Caco-2 (cell line): ENCODE data around the gene FOXP1. TPM values are rescaled to one million over a fixed set of nuclear protein-coding genes. Genes with fewer than 3 reads are reported as not detected.

ENCODE experiments used
- BruUV-seq: library from RNA; stranded (reverse); fragments of 400-500 nt; replicated peaks from 2 replicates; lab custom pipeline; 2021; lab: Mats Ljungman, UMichigan
- CTCF ChIA-PET: fragments of 300-600 bp; sonication (Branson Sonifier 250); formaldehyde crosslinking; loops from one replicate; lab custom pipeline; 2022; ENCODE audit warnings: antibody characterized with exemption; lab: Charles Lee
- POLR2A ChIA-PET: fragments of 300-600 bp; sonication (Branson Sonifier 250); formaldehyde crosslinking; loops from one replicate; lab custom pipeline; 2022; ENCODE audit warnings: antibody characterized with exemption; lab: Charles Lee
- DNase-seq, 2 experiments: peaks; one replicate each; pipeline versions ENCODE4 v3.0.0 to v3.0.0-alpha.2; 2020 to 2022
- H3K27me3 ChIP-seq: replicated peaks from 2 replicates; pipeline ENCODE4 v1.6.0; 2011; ENCODE audit warnings: low read length; ENCODE audit not compliant: control insufficient read depth, insufficient read depth
- H3K36me3 ChIP-seq: 2 replicates; pipeline ENCODE4 v1.5.1; 2011; ENCODE audit warnings: low read length; ENCODE audit not compliant: control insufficient read depth, insufficient read depth
- H3K4me1 ChIP-seq: fragments of 250-450 bp; sonication (Bioruptor Pico); 2 replicates; pipeline ENCODE4 v1.5.1; 2020; ENCODE audit warnings: mild to moderate bottlenecking
- H3K4me3 ChIP-seq: 2 replicates; pipeline ENCODE4 v1.5.1; 2011; ENCODE audit warnings: low read depth, mild to moderate bottlenecking, control low read depth, low read length
- H3K9me3 ChIP-seq: fragments of 250-450 bp; sonication (Bioruptor Pico); 2 replicates; pipeline ENCODE4 v1.5.1; 2020; ENCODE audit warnings: mild to moderate bottlenecking, moderate library complexity
- H3K27ac Mint-ChIP-seq: one replicate; pipeline ENCODE4 v1.8.0; 2022; ENCODE audit warnings: mixed read lengths; ENCODE audit not compliant: unreplicated experiment
- H3K27me3 Mint-ChIP-seq: one replicate; pipeline ENCODE4 v1.8.0; 2022; ENCODE audit warnings: mixed read lengths; ENCODE audit not compliant: insufficient read depth, unreplicated experiment
- H3K36me3 Mint-ChIP-seq: one replicate; pipeline ENCODE4 v1.8.0; 2022; ENCODE audit warnings: mild to moderate bottlenecking, mixed read lengths; ENCODE audit not compliant: insufficient read depth, unreplicated experiment
- H3K4me1 Mint-ChIP-seq: one replicate; pipeline ENCODE4 v1.8.0; 2022; ENCODE audit warnings: low read depth, mixed read lengths; ENCODE audit not compliant: unreplicated experiment
- H3K4me3 Mint-ChIP-seq: one replicate; pipeline ENCODE4 v1.8.0; 2022; ENCODE audit warnings: mild to moderate bottlenecking, moderate library complexity, mixed read lengths; ENCODE audit not compliant: unreplicated experiment
- H3K9me3 Mint-ChIP-seq: one replicate; pipeline ENCODE4 v1.8.0; 2022; ENCODE audit warnings: mixed read lengths; ENCODE audit not compliant: unreplicated experiment
- CTCF ChIP-seq, 2 experiments: fragments of 200-600 bp in 1 of 2; IDR thresholded peaks; 1 replicate in 1 of 2; 2 replicates in 1 of 2; pipeline versions ENCODE4 v1.5.1 to v1.8.0; 2011 to 2022; ENCODE audit warnings: antibody characterized with exemption in 1 of 2, control low read depth in 1 of 2, inconsistent platforms in 1 of 2, low read depth in 1 of 2, low read length in 1 of 2, mild to moderate bottlenecking in 1 of 2, moderate library complexity in 1 of 2; ENCODE audit not compliant: insufficient read depth in 1 of 2, severe bottlenecking in 1 of 2, unreplicated experiment in 1 of 2
- intact Hi-C: fragments of 100-400 bp; cut with micrococcal nuclease; formaldehyde crosslinking; loops from one replicate; pipeline ENCODE4 v1.10.0; 2022; ENCODE audit not compliant: unreplicated experiment
- total RNA-seq: library from RNA; stranded (reverse); gene quantifications from 2 replicates; pipeline ENCODE4 v1.2.3, GENCODE V29; 2022

Gene FOXP1
- total RNA-seq, 1 experiment from 2014 or later = 131 TPM

- intact Hi-C loops = no loop called here
- Histone ChIP-seq H3K4me3 (no peak overlapping the region), H3K4me1 (no peaks in the 10 kb centered on the region), H3K27me3 (no peaks in the 10 kb centered on the region), H3K36me3 (peaks cover 5% of the 10 kb centered on the region), H3K9me3 (no peaks in the 10 kb centered on the region)
- peaks cover 85% of the 10 kb centered on the region for H3K36me3 Mint-ChIP-seq
- no peak for DNase-seq
- H3K9me3 Mint-ChIP-seq = no peaks in the 10 kb centered on the region
- no peak overlapping the region for H3K27ac Mint-ChIP-seq
- no peaks in the 10 kb centered on the region for H3K4me1 Mint-ChIP-seq
- ChIA-PET POLR2A (no interaction called here), CTCF (no interaction called here)
- H3K4me3 Mint-ChIP-seq = no peak overlapping the region
- no peaks in the 10 kb centered on the region for H3K27me3 Mint-ChIP-seq
- TF ChIP-seq CTCF (IDR thresholded peaks at IDR 0.05; ENCODE audit: insufficient read depth in 1 of 2, low read depth in 1 of 2, low read length in 1 of 2, severe bottlenecking in 1 of 2, unreplicated experiment in 1 of 2) = no peak
- no TSS peak for BruUV-seq
Measured at GRCh38 chr3:71039332-71039731, 544.2 kb downstream of the FOXP1 start.

DNA sequence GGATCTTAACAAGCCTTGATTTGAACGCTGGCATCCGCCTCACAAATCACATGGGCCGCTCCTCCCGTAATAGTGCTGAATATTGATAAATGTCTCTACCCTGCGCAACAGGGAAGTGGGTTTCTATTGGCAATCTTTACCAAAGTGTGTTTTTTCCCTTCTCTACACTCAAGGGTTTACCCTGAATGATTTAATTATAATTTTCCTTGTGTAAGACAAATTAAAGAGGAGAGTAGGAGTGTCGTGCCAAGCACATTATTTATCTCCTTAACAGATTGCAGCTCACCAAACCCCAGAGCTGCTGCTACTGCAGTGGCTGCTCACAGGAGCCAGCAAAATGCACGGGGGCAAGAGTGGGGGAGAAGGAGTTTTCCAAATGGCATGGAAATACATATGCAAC, 545.8 kb downstream of the FOXP1 start:
- intact Hi-C loops = no loop called here
- Histone ChIP-seq H3K9me3 (no peaks in the 10 kb centered on the region), H3K4me3 (no peak overlapping the region), H3K27me3 (no peaks in the 10 kb centered on the region), H3K36me3 (peaks cover 5% of the 10 kb centered on the region), H3K4me1 (no peaks in the 10 kb centered on the region)
- H3K27ac Mint-ChIP-seq = no peak overlapping the region
- no peak overlapping the region for H3K4me3 Mint-ChIP-seq
- no peak for TF ChIP-seq CTCF (IDR thresholded peaks at IDR 0.05; ENCODE audit: insufficient read depth in 1 of 2, low read depth in 1 of 2, low read length in 1 of 2, severe bottlenecking in 1 of 2, unreplicated experiment in 1 of 2)
- CTCF ChIA-PET = no interaction called here
- no peaks in the 10 kb centered on the region for H3K9me3 Mint-ChIP-seq
- peaks cover 89% of the 10 kb centered on the region for H3K36me3 Mint-ChIP-seq
- DNase-seq = no peak
- H3K27me3 Mint-ChIP-seq = no peaks in the 10 kb centered on the region
- H3K4me1 Mint-ChIP-seq = no peaks in the 10 kb centered on the region
- BruUV-seq = no TSS peak
- POLR2A ChIA-PET = no interaction called here

GRCh38 chr3:71035886-71036285, 547.6 kb downstream of the FOXP1 start:
- Histone ChIP-seq H3K9me3 (no peaks in the 10 kb centered on the region), H3K4me3 (no peak overlapping the region), H3K36me3 (peaks cover 6% of the 10 kb centered on the region), H3K27me3 (no peaks in the 10 kb centered on the region), H3K4me1 (no peaks in the 10 kb centered on the region)
- DNase-seq = no peak
- Mint-ChIP-seq H3K36me3 (peaks cover 89% of the 10 kb centered on the region), H3K27ac (no peak overlapping the region), H3K9me3 (no peaks in the 10 kb centered on the region), H3K4me3 (no peak overlapping the region), H3K4me1 (no peaks in the 10 kb centered on the region), H3K27me3 (no peaks in the 10 kb centered on the region)
- CTCF ChIA-PET = no interaction called here
- no peak for TF ChIP-seq CTCF (IDR thresholded peaks at IDR 0.05; ENCODE audit: insufficient read depth in 1 of 2, low read depth in 1 of 2, low read length in 1 of 2, severe bottlenecking in 1 of 2, unreplicated experiment in 1 of 2)
- POLR2A ChIA-PET = no interaction called here
- intact Hi-C loops = no loop called here
- BruUV-seq = no TSS peak
